Endothelial cell of umbilical vein (primary cell): Measurements from ENCODE around the gene CDK15. TPM values are rescaled to one million over a fixed set of nuclear protein-coding genes. Genes with fewer than 3 reads are reported as not detected.

Experiments used
- BruUV-seq: library from RNA; stranded (reverse); fragments of 400-500 nt; replicated peaks from 2 replicates; lab custom pipeline; 2021; lab: Mats Ljungman, UMichigan
- CTCF ChIA-PET: fragments of 300-600, 350-600 bp; sonication (Branson Sonifier 250); formaldehyde crosslinking; loops from one replicate; lab custom pipeline; 2021; ENCODE audit warnings: antibody characterized with exemption, inconsistent platforms; lab: Charles Lee
- POLR2A ChIA-PET: fragments of 300-600, 350-600 bp; sonication (Branson Sonifier 250); formaldehyde crosslinking; loops from one replicate; lab custom pipeline; 2021; ENCODE audit warnings: antibody characterized with exemption, inconsistent platforms; lab: Charles Lee
- DNase-seq: peaks from one replicate; pipeline ENCODE4 v3.0.0-alpha.2; 2011; ENCODE audit warnings: low read depth, low spot score
- FAIRE-seq: peaks from 2 replicates; lab custom pipeline; 2011; peaks lifted over from hg19 to GRCh38; lab: Jason Lieb, UNC
- H2AFZ ChIP-seq: 2 replicates; pipeline ENCODE4 v1.6.0; 2012; ENCODE audit warnings: low read depth, low read length, control low read depth, inconsistent platforms
- H3K27ac ChIP-seq: 2 replicates; pipeline ENCODE4 v1.5.1; 2011; ENCODE audit warnings: low read depth, mild to moderate bottlenecking, control low read depth, low read length, moderate library complexity; ENCODE audit not compliant: insufficient read depth
- H3K27me3 ChIP-seq, 2 experiments: 2 replicates each; pipeline versions ENCODE4 v1.6.0 to v1.6.1; 2011; ENCODE audit warnings: low read length in 2 of 2, mixed read lengths in 1 of 2; ENCODE audit not compliant: control insufficient read depth in 2 of 2, insufficient read depth in 2 of 2
- H3K36me3 ChIP-seq, 2 experiments: 2 replicates in 1 of 2; 3 replicates in 1 of 2; pipeline ENCODE4 v1.5.1; 2011; ENCODE audit warnings: low read length in 2 of 2, mild to moderate bottlenecking in 1 of 2, moderate library complexity in 1 of 2; ENCODE audit not compliant: control insufficient read depth in 2 of 2, insufficient read depth in 2 of 2; ENCODE audit errors: extremely low read depth in 1 of 2
- H3K4me1 ChIP-seq: 3 replicates; pipeline ENCODE4 v1.5.1; 2011; ENCODE audit warnings: mild to moderate bottlenecking, low read length; ENCODE audit not compliant: control insufficient read depth, insufficient read depth; ENCODE audit errors: extremely low read depth
- H3K4me2 ChIP-seq: 2 replicates; pipeline ENCODE4 v1.6.1; 2011; ENCODE audit warnings: low read length, control low read depth, mixed read lengths; ENCODE audit not compliant: insufficient read depth
- H3K4me3 ChIP-seq, 3 experiments: fragments of 200-600 bp in 1 of 3; sonication (generic), shearing (Covaris generic) in 1 of 3; replicated peaks in 1 of 3; 2 replicates each; pipeline ENCODE4 v1.5.1; 2011 to 2016; ENCODE audit warnings: control low read depth in 3 of 3, low read length in 3 of 3, mild to moderate bottlenecking in 2 of 3, inconsistent platforms in 1 of 3, low read depth in 1 of 3, moderate library complexity in 1 of 3; ENCODE audit not compliant: insufficient read depth in 1 of 3
- H3K79me2 ChIP-seq: 2 replicates; pipeline ENCODE4 v1.6.0; 2012; ENCODE audit warnings: low read length, inconsistent platforms; ENCODE audit not compliant: control insufficient read depth, insufficient read depth
- H3K9ac ChIP-seq: replicated peaks from 2 replicates; pipeline ENCODE3; 2011; ENCODE audit warnings: low read length, control low read depth; ENCODE audit not compliant: insufficient read depth; ENCODE audit errors: extremely low read depth
- H3K9me1 ChIP-seq: replicated peaks from 3 replicates; pipeline ENCODE4 v1.6.0; 2011; ENCODE audit warnings: mild to moderate bottlenecking, low read length; ENCODE audit not compliant: control insufficient read depth, insufficient read depth; ENCODE audit errors: extremely low read depth
- H3K9me3 ChIP-seq: replicated peaks from 2 replicates; pipeline ENCODE4 v1.5.1; 2012; ENCODE audit warnings: low read length, inconsistent platforms; ENCODE audit not compliant: control insufficient read depth, insufficient read depth
- H4K20me1 ChIP-seq: replicated peaks from 2 replicates; pipeline ENCODE3; 2011; ENCODE audit warnings: mild to moderate bottlenecking, low read length; ENCODE audit not compliant: control insufficient read depth, insufficient read depth; ENCODE audit errors: extremely low read depth
- EZH2 ChIP-seq: IDR thresholded peaks from 2 replicates; pipeline ENCODE4 v1.6.1; 2012; ENCODE audit warnings: borderline replicate concordance, low read depth, mild to moderate bottlenecking, moderate library complexity, low read length, inconsistent platforms; ENCODE audit not compliant: severe bottlenecking
- FOS ChIP-seq: IDR thresholded peaks from 2 replicates; pipeline ENCODE4 v1.6.1; 2011; ENCODE audit warnings: mild to moderate bottlenecking, low read length, moderate library complexity, borderline replicate concordance; ENCODE audit not compliant: insufficient read depth
- GATA2 ChIP-seq: IDR thresholded peaks from 2 replicates; pipeline ENCODE4 v1.7.0; 2011; ENCODE audit warnings: low read depth, mild to moderate bottlenecking, moderate library complexity, mixed read lengths, low read length; ENCODE audit not compliant: insufficient read length, insufficient read depth
- JUN ChIP-seq: IDR thresholded peaks from 2 replicates; pipeline ENCODE4 v1.6.1; 2011; ENCODE audit warnings: borderline replicate concordance, low read depth; ENCODE audit not compliant: insufficient read length, insufficient read depth
- POLR2A ChIP-seq: IDR thresholded peaks from 2 replicates; pipeline ENCODE4 v1.6.1; 2012; ENCODE audit warnings: low read depth, mild to moderate bottlenecking, control low read depth, low read length
- POLR2AphosphoS5 ChIP-seq: IDR thresholded peaks from 2 replicates; pipeline ENCODE4 v1.6.1; 2012; ENCODE audit warnings: low read depth, mild to moderate bottlenecking, control low read depth, low read length, moderate library complexity; ENCODE audit not compliant: insufficient read depth
- dilution Hi-C: fragments of 300-500 bp; cut with MboI; formaldehyde crosslinking; loops from one replicate; pipeline ENCODE4 v1.15.0; 2019; ENCODE audit warnings: low sequenced_read_pairs; ENCODE audit not compliant: extremely low pct_ligation_motif_present
- intact Hi-C: fragments of 100-400 bp; cut with micrococcal nuclease; formaldehyde crosslinking; loops from one replicate; pipeline ENCODE4 v1.10.0; 2022
- polyA plus RNA-seq, 4 experiments: library from polyadenylated mRNA; depleted of rRNA in 3 of 4; stranded (reverse) in 3 of 4; unstranded in 1 of 4; fragments of >200 nt; gene quantifications; 2 replicates each; pipeline versions ENCODE4 v1.2.1 to v1.2.3, GENCODE V29; 2011 to 2012; ENCODE audit warnings: missing spikeins in 1 of 4
- total RNA-seq: library from RNA; stranded (reverse); gene quantifications from 2 replicates; pipeline ENCODE4 v1.2.3, GENCODE V29; 2021

The CDK15 gene
- total and polyA plus RNA-seq, 2 donors (not counting 3 experiments of a cell fraction or from before 2014, with no cell fraction given), result not detected

DNA sequence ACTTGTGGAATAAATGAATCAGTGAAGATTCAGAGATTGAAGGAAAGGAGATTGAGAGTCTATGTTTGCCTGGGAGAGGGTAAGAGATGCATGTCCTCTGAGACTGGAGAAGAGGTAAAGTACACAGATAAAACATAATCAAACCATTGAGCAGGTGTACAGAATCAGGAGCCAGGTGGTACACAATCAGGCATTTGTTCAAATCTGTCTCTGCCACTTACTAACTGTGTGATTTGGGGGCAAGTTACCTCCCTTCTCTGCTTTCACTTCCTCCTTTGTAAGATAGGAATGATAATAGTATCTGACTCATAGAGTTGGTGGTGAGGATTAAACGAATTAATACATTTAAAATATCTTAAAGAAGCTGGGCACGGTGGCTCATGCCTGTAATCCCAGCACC, 94.0 kb downstream of the CDK15 start:
- H3K79me2 ChIP-seq, result no peaks in the 10 kb centered on the region
- CTCF ChIA-PET, result no interaction called here
- no peak for FAIRE-seq
- DNase-seq, result no peak
- H3K9ac ChIP-seq, result no peak overlapping the region
- no peaks in the 10 kb centered on the region for H3K9me3 ChIP-seq
- dilution Hi-C loops (no loop called here), intact Hi-C loops (no loop called here)
- no peak overlapping the region for H3K4me3 ChIP-seq
- no peaks in the 10 kb centered on the region for H3K9me1 ChIP-seq
- no TSS peak for BruUV-seq
- H4K20me1 ChIP-seq, result no peaks in the 10 kb centered on the region
- H3K36me3 ChIP-seq, result no peaks in the 10 kb centered on the region
- no peak for TF ChIP-seq GATA2
- no peak for TF ChIP-seq POLR2AphosphoS5
- no peak for TF ChIP-seq EZH2
- no peak for TF ChIP-seq FOS
- TF ChIP-seq JUN, result no peak
- H3K27ac ChIP-seq, result no peak overlapping the region
- no peaks in the 10 kb centered on the region for H3K4me1 ChIP-seq
- peaks cover 0 to 11% of the 10 kb centered on the region in 2 experiments for H3K27me3 ChIP-seq
- no peak overlapping the region for H3K4me2 ChIP-seq
- POLR2A ChIA-PET, result no interaction called here
- no peak overlapping the region for H2AFZ ChIP-seq

- no peak for FAIRE-seq
- CTCF ChIA-PET, result interaction anchor here (1.1 kb wide), 1 partner anchor 41 kb away, joined by 4 read pairs; no protein-coding TSS in a partner anchor
These were observed 95.4 kb downstream of the CDK15 start for GRCh38 chr2:201901786-201902185.

More at GRCh38 chr2:201901786-201902185, 95.4 kb downstream of the CDK15 start:
- Histone ChIP-seq H3K4me3 (no peak overlapping the region), H3K4me2 (no peak overlapping the region), H3K27ac (no peak overlapping the region), H3K36me3 (no peaks in the 10 kb centered on the region), H2AFZ (no peak overlapping the region), H3K9me3 (no peaks in the 10 kb centered on the region), H3K79me2 (no peaks in the 10 kb centered on the region), H4K20me1 (no peaks in the 10 kb centered on the region), H3K9me1 (no peaks in the 10 kb centered on the region), H3K9ac (no peak overlapping the region), H3K4me1 (no peaks in the 10 kb centered on the region), H3K27me3 (peaks cover under 1 to 14% of the 10 kb centered on the region in 2 experiments)
- TF ChIP-seq POLR2A, result no peak
- TF ChIP-seq POLR2AphosphoS5, result no peak
- TF ChIP-seq FOS, result no peak
- no peak for TF ChIP-seq GATA2
- TF ChIP-seq JUN, result no peak
- dilution Hi-C loops, result no loop called here
- no TSS peak for BruUV-seq
- DNase-seq, result no peak
- POLR2A ChIA-PET, result no interaction called here
- intact Hi-C loops, result no loop called here
